Esophagus squamous epithelium (tissue), 4 donors: ENCODE measurements around the gene PLCXD3.

Source experiments
- CTCF ChIP-seq, 6 experiments: fragments of 450-650 bp in 4 of 6; fragments of 200-600 bp in 2 of 6; sonication (generic) in 2 of 6; IDR thresholded peaks; one replicate each; pipeline ENCODE4 v1.5.1; 2016 to 2019; ENCODE audit warnings: antibody characterized with exemption in 6 of 6, mild to moderate bottlenecking in 4 of 6, moderate library complexity in 4 of 6
- POLR2A ChIP-seq, 4 donors: fragments of 450-650 bp; IDR thresholded peaks; one replicate each; pipeline ENCODE4 v1.6.1; 2017; ENCODE audit warnings: antibody characterized with exemption in 4 of 4, mild to moderate bottlenecking in 4 of 4, moderate library complexity in 3 of 4

DNA sequence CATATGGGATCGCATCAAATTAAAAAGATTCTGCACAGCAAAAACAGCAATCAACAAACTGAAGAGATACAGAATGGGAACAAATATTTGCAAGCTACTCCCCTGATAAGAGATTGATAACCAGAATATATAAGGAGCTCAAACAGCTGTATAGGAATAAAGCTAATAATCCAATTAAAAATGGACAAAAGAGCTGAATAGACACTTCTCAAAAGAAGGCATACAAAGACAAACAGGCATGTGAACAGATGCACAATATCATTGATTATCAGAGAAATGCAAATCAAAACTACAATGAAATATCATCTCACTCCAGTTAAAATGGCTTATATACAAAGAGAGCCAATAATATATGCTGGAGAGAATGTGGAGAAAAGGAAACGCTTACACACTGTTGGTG lies 110.6 kb downstream of the PLCXD3 start:
- TF ChIP-seq CTCF (IDR thresholded peaks at IDR 0.05): no peak
- TF ChIP-seq POLR2A (IDR thresholded peaks at IDR 0.05): no peak
